Karpas-422 (cell line): ENCODE data around the gene PUS10. TPM values are rescaled to one million over a fixed set of nuclear protein-coding genes. Genes with fewer than 3 reads are reported as not detected.

Experiments used
- DNase-seq: peaks from one replicate; pipeline ENCODE4 v3.0.0-alpha.2; 2015
- H2AFZ ChIP-seq: fragments of 200-600 bp; sonication (generic); 2 replicates; pipeline ENCODE4 v1.6.1; 2014; ENCODE audit warnings: antibody characterized with exemption, low read length, mixed read lengths
- H3K27ac ChIP-seq: fragments of 200-600 bp; sonication (generic); 2 replicates; pipeline ENCODE4 v1.5.1; 2014; ENCODE audit warnings: mild to moderate bottlenecking, low read length, moderate library complexity
- H3K27me3 ChIP-seq: fragments of 200-600 bp; sonication (generic); 2 replicates; pipeline ENCODE4 v1.6.1; 2014; ENCODE audit warnings: low read length, mixed read lengths
- H3K36me3 ChIP-seq: fragments of 200-600 bp; sonication (generic); 2 replicates; pipeline ENCODE4 v1.6.1; 2014; ENCODE audit warnings: low read length, mixed read lengths; ENCODE audit not compliant: insufficient read depth
- H3K4me1 ChIP-seq: fragments of 200-600 bp; sonication (generic); 2 replicates; pipeline ENCODE4 v1.6.1; 2014; ENCODE audit warnings: mild to moderate bottlenecking, low read length, mixed read lengths
- H3K4me2 ChIP-seq: fragments of 200-600 bp; sonication (generic); 2 replicates; pipeline ENCODE4 v1.6.1; 2014; ENCODE audit warnings: low read length, low read depth, mild to moderate bottlenecking; ENCODE audit not compliant: poor library complexity, severe bottlenecking
- H3K4me3 ChIP-seq: fragments of 200-600 bp; sonication (generic); 2 replicates; pipeline ENCODE4 v1.5.1; 2014; ENCODE audit warnings: mild to moderate bottlenecking, antibody characterized with exemption, low read length, mixed read lengths
- H3K79me2 ChIP-seq: fragments of 200-600 bp; sonication (generic); 2 replicates; pipeline ENCODE4 v1.6.1; 2014; ENCODE audit warnings: mild to moderate bottlenecking, low read length, mixed read lengths
- H3K9ac ChIP-seq: fragments of 200-600 bp; sonication (generic); 2 replicates; pipeline ENCODE4 v1.6.0; 2014; ENCODE audit warnings: low read length
- H3K9me2 ChIP-seq: fragments of 200-600 bp; sonication (generic), shearing (Covaris generic); replicated peaks from 2 replicates; pipeline ENCODE4 v1.6.0; 2014; ENCODE audit warnings: mild to moderate bottlenecking, low read length, moderate library complexity; ENCODE audit not compliant: insufficient read depth
- H3K9me3 ChIP-seq: fragments of 300-700, 200-600 bp; sonication (generic); 2 replicates; pipeline ENCODE4 v1.6.1; 2014; ENCODE audit warnings: low read length, mixed read lengths
- H4K20me1 ChIP-seq: fragments of 200-600 bp; sonication (generic); 2 replicates; pipeline ENCODE4 v1.6.1; 2014; ENCODE audit warnings: mild to moderate bottlenecking, antibody characterized with exemption, low read length, low read depth; ENCODE audit not compliant: insufficient read depth
- total RNA-seq: library from RNA; depleted of rRNA; stranded (reverse); fragments of >200 nt; shearing (Covaris generic); gene quantifications from 2 replicates; pipeline ENCODE4 v1.2.3, GENCODE V29; 2014; ENCODE audit warnings: low replicate concordance

PUS10 gene
- total RNA-seq, 1 experiment from 2014 or later: 18.8 TPM

DNA sequence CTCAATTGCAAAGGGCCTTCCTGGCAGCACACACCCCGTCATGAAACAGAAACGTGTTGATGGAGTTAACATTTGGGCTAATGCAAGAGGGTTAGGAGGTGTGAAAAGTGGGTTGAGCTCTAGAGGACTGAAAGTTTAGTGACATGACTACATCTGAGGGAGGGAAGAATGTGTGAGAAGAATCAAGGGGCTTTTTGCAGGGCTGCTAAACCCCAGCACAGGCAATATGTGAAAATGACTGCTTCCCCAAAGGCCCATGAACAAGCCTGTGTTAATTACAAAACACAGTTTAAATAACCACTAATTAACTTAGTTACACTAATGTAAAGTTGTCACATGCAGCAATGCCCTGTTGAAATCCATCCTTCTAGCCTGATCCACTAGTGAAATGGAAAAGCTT is 63.9 kb downstream of the PUS10 start:
- H3K9me3 ChIP-seq: no peaks in the 10 kb centered on the region
- 0 out of 2 replicates have a peak overlapping the region, but pooled peaks have one; percentile 4 for H3K27ac ChIP-seq
- no peaks in the 10 kb centered on the region for H3K4me1 ChIP-seq
- H3K9me2 ChIP-seq: no peaks in the 10 kb centered on the region
- no peak overlapping the region for H2AFZ ChIP-seq
- H3K79me2 ChIP-seq: no peaks in the 10 kb centered on the region
- H3K9ac ChIP-seq: no peak overlapping the region
- H3K4me2 ChIP-seq: no peak overlapping the region
- no peak overlapping the region for H3K4me3 ChIP-seq
- no peaks in the 10 kb centered on the region for H3K27me3 ChIP-seq
- no peaks in the 10 kb centered on the region for H4K20me1 ChIP-seq
- DNase-seq: no peak
- H3K36me3 ChIP-seq: peaks cover 27% of the 10 kb centered on the region

DNA sequence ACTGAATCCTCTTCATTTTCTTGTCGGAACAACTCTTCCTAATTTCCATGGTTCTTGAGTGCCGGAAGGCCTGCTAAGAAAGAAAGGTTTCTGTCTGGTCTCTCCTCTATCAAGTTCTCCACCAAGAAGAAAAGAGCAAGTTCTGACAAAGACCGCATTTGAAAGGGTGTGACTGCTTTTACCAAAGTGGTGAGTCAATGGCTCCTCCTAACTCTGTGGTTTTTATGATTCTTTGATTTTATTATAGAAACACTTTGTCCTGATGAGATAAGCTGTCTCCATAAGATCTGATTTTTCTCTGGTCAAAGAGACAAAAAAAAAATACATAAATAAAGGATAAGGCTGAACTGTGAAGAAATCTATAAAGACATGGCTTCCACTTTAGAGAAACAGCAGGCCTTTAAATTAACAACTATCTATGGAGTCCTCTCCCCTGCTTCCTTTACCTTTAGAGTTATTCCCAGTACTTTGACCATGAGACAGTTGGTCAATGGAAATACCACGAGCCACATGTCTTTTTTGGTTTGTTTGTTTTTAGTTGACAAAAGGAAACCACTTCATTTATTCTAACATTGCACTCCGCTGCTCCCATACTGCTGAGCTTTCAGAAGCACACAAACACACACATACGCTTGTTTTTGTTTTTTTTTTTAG is 69.0 kb downstream of the PUS10 start:
- H3K4me1 ChIP-seq: no peaks in the 10 kb centered on the region
- no peak overlapping the region for H2AFZ ChIP-seq
- H3K36me3 ChIP-seq: peaks cover 33% of the 10 kb centered on the region
- H3K4me3 ChIP-seq: no peak overlapping the region
- H3K9me3 ChIP-seq: no peaks in the 10 kb centered on the region
- H3K4me2 ChIP-seq: no peak overlapping the region
- H3K9me2 ChIP-seq: no peaks in the 10 kb centered on the region
- no peak overlapping the region for H3K27ac ChIP-seq
- H3K27me3 ChIP-seq: no peaks in the 10 kb centered on the region
- no peaks in the 10 kb centered on the region for H3K79me2 ChIP-seq
- H3K9ac ChIP-seq: no peak overlapping the region
- no peak for DNase-seq
- no peaks in the 10 kb centered on the region for H4K20me1 ChIP-seq

DNA sequence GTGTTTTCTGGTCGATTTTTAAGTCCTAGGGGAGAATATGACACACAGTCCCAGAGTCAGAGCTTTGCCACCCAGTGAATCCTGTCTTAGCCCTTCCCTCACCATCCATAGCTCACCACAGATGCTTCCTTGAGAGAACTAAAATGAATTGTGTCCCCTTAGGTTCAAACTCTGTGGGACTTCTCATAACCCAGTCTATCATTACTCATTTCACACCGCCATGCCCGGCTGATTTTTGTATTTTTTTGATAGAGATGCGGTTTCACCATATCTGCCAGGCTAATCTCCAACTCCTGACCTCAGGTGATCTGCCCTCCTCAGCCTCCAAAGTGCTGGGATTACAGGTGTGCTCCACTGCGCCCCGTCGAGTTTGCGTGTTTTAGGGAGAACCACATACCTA is 69.9 kb downstream of the PUS10 start:
- Histone ChIP-seq H3K4me1 (no peaks in the 10 kb centered on the region), H3K4me3 (no peak overlapping the region), H3K79me2 (no peaks in the 10 kb centered on the region), H4K20me1 (no peaks in the 10 kb centered on the region), H2AFZ (no peak overlapping the region), H3K36me3 (peaks cover 24% of the 10 kb centered on the region), H3K27ac (no peak overlapping the region), H3K4me2 (no peak overlapping the region), H3K9ac (no peak overlapping the region), H3K27me3 (no peaks in the 10 kb centered on the region), H3K9me3 (no peaks in the 10 kb centered on the region), H3K9me2 (no peaks in the 10 kb centered on the region)
- DNase-seq: no peak

DNA sequence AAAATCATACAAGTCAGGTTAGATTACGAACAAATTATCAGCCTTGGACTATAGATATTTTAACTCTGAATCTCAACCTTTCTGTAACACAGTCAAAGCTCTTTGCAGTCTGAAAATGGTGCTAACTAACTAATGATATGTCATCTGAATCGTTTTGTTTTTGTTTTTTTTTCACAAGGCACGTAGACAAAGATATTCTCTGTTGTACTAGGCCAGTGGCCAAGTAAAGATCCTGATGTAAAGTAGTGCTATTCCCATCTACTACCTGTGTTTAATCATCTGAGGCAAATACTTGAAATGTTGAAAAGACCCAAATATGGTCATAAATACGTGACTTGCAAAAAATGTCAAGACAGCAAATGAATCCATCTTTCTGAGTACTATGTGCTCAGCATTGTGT is 71.0 kb downstream of the PUS10 start:
- Histone ChIP-seq H2AFZ (no peak overlapping the region), H3K79me2 (no peaks in the 10 kb centered on the region), H3K9me3 (no peaks in the 10 kb centered on the region), H3K36me3 (peaks cover 21% of the 10 kb centered on the region; the same call in 1 of the 2 replicates), H3K4me2 (no peak overlapping the region), H4K20me1 (no peaks in the 10 kb centered on the region), H3K9me2 (no peaks in the 10 kb centered on the region), H3K27me3 (no peaks in the 10 kb centered on the region), H3K4me1 (no peaks in the 10 kb centered on the region), H3K4me3 (no peak overlapping the region), H3K9ac (no peak overlapping the region), H3K27ac (no peak overlapping the region)
- no peak for DNase-seq

DNA sequence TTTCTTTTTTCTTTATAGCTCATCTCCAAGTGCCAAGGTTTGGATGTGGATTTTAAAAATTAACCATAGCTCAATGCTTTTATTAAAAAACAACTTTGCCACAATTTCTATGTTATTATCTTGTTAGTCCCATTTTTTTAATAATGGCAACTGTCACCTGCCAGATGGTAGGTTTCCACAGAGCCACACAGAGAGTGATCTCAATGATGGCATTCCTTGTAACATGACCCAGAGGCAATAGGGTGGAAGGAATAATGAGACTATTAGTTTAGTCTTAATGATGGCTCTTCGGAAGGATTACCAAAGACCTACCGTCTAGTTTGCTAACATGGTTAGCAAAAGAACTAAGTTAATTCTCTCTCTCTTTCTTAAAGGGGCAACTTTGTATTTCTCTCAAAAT is 72.7 kb downstream of the PUS10 start:
- Histone ChIP-seq H3K27ac (no peak overlapping the region), H3K9me2 (no peaks in the 10 kb centered on the region), H3K27me3 (no peaks in the 10 kb centered on the region), H3K4me3 (no peak overlapping the region), H3K79me2 (no peaks in the 10 kb centered on the region), H3K4me1 (no peaks in the 10 kb centered on the region), H3K9me3 (no peaks in the 10 kb centered on the region), H3K36me3 (peaks cover 25% of the 10 kb centered on the region), H3K9ac (no peak overlapping the region), H2AFZ (no peak overlapping the region), H3K4me2 (no peak overlapping the region), H4K20me1 (no peaks in the 10 kb centered on the region)
- DNase-seq: no peak

DNA sequence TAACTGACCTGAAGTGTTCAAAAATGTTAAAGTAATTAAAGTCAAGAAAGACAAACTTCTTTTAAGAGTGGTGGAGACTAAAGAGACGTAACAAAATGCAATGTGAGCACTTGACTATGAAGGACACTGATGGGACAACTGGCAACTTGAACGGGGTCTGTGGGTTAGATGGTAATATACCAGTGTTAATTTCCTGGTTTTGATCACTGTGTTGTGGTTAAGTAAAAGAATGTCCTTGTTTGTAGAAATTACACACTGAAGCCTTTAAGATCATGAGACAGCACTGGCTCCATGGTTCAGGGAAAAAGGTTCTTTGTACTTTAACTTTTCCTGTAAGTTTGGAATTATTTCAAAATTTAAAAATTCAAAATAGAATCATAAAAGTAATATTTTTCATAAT is 78.4 kb downstream of the PUS10 start:
- Histone ChIP-seq H3K27ac (peak overlapping the region; percentile 12; the same call in 1 of the 2 replicates), H3K9me3 (no peaks in the 10 kb centered on the region), H3K79me2 (peaks cover 1% of the 10 kb centered on the region; the same call in 1 of the 2 replicates), H3K4me1 (no peaks in the 10 kb centered on the region), H3K4me3 (no peak overlapping the region), H3K27me3 (no peaks in the 10 kb centered on the region), H3K9ac (no peak overlapping the region), H2AFZ (no peak overlapping the region), H4K20me1 (no peaks in the 10 kb centered on the region), H3K9me2 (no peaks in the 10 kb centered on the region), H3K4me2 (no peak overlapping the region), H3K36me3 (peaks cover 59% of the 10 kb centered on the region)
- no peak for DNase-seq

DNA sequence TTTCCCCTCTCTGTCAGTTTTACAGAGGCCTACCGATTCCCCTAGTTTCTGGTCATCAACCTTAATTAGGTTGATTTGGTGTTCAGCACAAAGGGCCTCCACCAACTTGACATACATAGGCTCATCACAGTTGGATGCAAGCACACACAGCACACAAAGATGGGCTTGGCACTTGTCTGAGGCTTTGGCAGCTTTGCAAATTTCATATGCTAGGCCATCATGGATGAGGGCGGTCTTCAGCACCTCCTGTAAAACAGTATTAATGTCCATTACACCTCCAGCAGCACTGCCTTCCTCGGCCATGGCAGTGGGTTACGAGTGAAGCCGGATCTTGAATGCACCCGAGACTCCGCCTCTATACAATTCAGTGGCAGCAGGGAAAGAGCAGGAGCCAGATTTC is 79.8 kb downstream of the PUS10 start:
- no peaks in the 10 kb centered on the region for H3K9me2 ChIP-seq
- H4K20me1 ChIP-seq: no peaks in the 10 kb centered on the region
- H3K9ac ChIP-seq: no peak overlapping the region
- H3K27ac ChIP-seq: no peak overlapping the region
- H3K4me3 ChIP-seq: no peak overlapping the region
- H3K27me3 ChIP-seq: no peaks in the 10 kb centered on the region
- H3K4me1 ChIP-seq: peaks cover 13% of the 10 kb centered on the region
- H3K36me3 ChIP-seq: peaks cover 69% of the 10 kb centered on the region
- no peak overlapping the region for H2AFZ ChIP-seq
- peaks cover 14% of the 10 kb centered on the region for H3K79me2 ChIP-seq
- no peak overlapping the region for H3K4me2 ChIP-seq
- DNase-seq: no peak
- no peaks in the 10 kb centered on the region for H3K9me3 ChIP-seq

DNA sequence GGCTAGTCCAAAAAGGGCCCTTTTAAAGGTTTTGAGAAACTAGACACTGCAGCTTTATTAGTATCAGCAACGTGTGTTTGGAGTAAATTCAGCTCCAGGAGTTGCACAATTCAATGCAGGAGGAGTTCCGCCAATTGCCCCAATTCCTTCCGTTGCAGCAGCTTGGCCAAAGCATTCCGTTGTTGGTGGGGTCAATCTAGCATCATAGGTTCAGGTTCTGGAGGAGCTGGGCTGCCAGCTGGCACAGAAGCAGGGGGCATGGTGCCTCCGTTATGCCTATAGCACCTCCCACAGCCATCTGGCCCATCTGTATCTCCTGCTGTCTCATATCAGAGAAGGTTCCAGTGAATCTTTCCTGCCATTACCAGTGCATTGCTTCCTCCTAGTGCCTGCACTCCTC is 81.3 kb downstream of the PUS10 start:
- DNase-seq: no peak
- no peaks in the 10 kb centered on the region; the same call in 1 of the 2 replicates for H3K9me2 ChIP-seq
- H3K4me1 ChIP-seq: peaks cover 20% of the 10 kb centered on the region
- no peak overlapping the region for H3K27ac ChIP-seq
- H3K4me3 ChIP-seq: no peak overlapping the region
- H2AFZ ChIP-seq: no peak overlapping the region
- H3K4me2 ChIP-seq: no peak overlapping the region
- H3K36me3 ChIP-seq: peaks cover 79% of the 10 kb centered on the region
- H4K20me1 ChIP-seq: no peaks in the 10 kb centered on the region
- H3K9me3 ChIP-seq: no peaks in the 10 kb centered on the region
- H3K79me2 ChIP-seq: peaks cover 25% of the 10 kb centered on the region
- no peaks in the 10 kb centered on the region for H3K27me3 ChIP-seq
- H3K9ac ChIP-seq: no peak overlapping the region
